HUES48 (cell line): ENCODE measurements around the gene GNAT1.

ENCODE experiments used
- H3K27ac ChIP-seq: one replicate; pipeline ENCODE4 v1.7.0; 2013; ENCODE audit warnings: low read depth, low read length, inconsistent platforms
- H3K27me3 ChIP-seq: 2 replicates; pipeline ENCODE4 v1.6.1; 2013; ENCODE audit warnings: mild to moderate bottlenecking, low read length; ENCODE audit not compliant: control insufficient read depth, insufficient read depth
- H3K36me3 ChIP-seq: 2 replicates; pipeline ENCODE4 v1.6.1; 2013; ENCODE audit warnings: low read length; ENCODE audit not compliant: control insufficient read depth, insufficient read depth
- H3K4me1 ChIP-seq: 2 replicates; pipeline ENCODE4 v1.6.1; 2013; ENCODE audit warnings: mild to moderate bottlenecking, low read length; ENCODE audit not compliant: control insufficient read depth, insufficient read depth
- H3K4me3 ChIP-seq: 2 replicates; pipeline ENCODE4 v1.5.1; 2013; ENCODE audit warnings: mild to moderate bottlenecking, low read depth, low read length
- H3K9ac ChIP-seq: 2 replicates; pipeline ENCODE4 v1.6.1; 2013; ENCODE audit warnings: mild to moderate bottlenecking, low read depth, low read length, moderate library complexity
- H3K9me3 ChIP-seq: 2 replicates; pipeline ENCODE4 v1.6.1; 2013; ENCODE audit warnings: low read length; ENCODE audit not compliant: control insufficient read depth, insufficient read depth

GNAT1 gene

DNA sequence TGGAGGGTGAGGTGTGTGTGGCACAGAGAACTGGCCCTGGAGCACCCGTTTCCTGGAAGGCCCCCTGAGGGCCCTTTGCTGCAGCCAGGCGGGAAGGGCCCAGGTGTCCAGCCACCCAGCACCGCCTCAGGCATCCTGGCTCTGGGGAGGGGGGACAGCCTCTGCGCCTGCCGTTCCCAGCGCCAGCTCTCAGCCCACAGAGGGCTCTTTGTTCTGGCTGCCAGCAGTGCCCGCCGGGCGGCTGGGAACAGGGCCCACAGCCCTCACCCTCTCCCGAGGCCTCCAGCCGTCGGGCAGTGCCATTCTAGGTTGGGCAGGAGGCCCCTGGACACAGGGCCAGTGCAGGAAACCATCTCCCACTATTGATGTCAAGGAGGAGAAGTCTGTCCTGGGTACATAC is 22.0 kb downstream of the GNAT1 start:
- Histone ChIP-seq H3K27ac (no peak overlapping the region), H3K27me3 (no peaks in the 10 kb centered on the region), H3K9me3 (no peaks in the 10 kb centered on the region), H3K4me3 (no peak overlapping the region), H3K4me1 (peaks cover 15% of the 10 kb centered on the region), H3K9ac (no peak overlapping the region), H3K36me3 (no peaks in the 10 kb centered on the region)

GRCh38 chr3:50214824-50215223 is 23.4 kb downstream of the GNAT1 start:
- no peak overlapping the region for H3K9ac ChIP-seq
- H3K27me3 ChIP-seq = no peaks in the 10 kb centered on the region
- H3K4me3 ChIP-seq = no peak overlapping the region
- no peaks in the 10 kb centered on the region for H3K9me3 ChIP-seq
- peaks cover 14% of the 10 kb centered on the region for H3K4me1 ChIP-seq
- H3K27ac ChIP-seq = no peak overlapping the region
- no peaks in the 10 kb centered on the region for H3K36me3 ChIP-seq

DNA sequence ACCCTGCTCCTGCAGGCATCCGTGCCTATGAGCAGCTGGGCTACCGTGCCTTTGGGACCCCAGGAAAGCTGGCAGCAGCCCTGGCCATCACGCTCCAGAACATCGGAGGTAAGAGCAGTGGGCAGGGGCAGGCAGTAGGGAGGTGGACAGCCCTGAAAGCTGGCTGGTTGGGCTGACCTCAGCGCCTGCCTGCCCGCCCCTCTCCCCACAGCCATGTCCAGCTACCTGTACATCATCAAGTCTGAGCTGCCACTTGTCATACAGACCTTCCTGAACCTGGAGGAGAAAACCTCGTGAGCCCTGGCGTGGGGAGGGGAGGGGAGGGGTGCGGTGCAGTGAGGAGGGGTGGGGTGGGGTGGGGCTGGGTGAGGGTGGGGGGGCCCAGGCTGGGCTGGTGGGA is 24.1 kb downstream of the GNAT1 start:
- Histone ChIP-seq H3K4me3 (no peak overlapping the region), H3K36me3 (no peaks in the 10 kb centered on the region), H3K27me3 (no peaks in the 10 kb centered on the region), H3K27ac (no peak overlapping the region), H3K9ac (no peak overlapping the region), H3K4me1 (peaks cover 7% of the 10 kb centered on the region), H3K9me3 (no peaks in the 10 kb centered on the region)

- Histone ChIP-seq H3K9ac (no peak overlapping the region), H3K27ac (no peak overlapping the region), H3K27me3 (no peaks in the 10 kb centered on the region), H3K9me3 (no peaks in the 10 kb centered on the region), H3K36me3 (no peaks in the 10 kb centered on the region), H3K4me1 (no peaks in the 10 kb centered on the region; the same call in 1 of the 2 replicates), H3K4me3 (no peak overlapping the region)
Observed at GRCh38 chr3:50217681-50218080, 26.3 kb downstream of the GNAT1 start.

GRCh38 chr3:50218448-50218847 is 27.0 kb downstream of the GNAT1 start:
- Histone ChIP-seq H3K9ac (no peak overlapping the region), H3K36me3 (no peaks in the 10 kb centered on the region)

GRCh38 chr3:50219285-50219684 is 27.9 kb downstream of the GNAT1 start:
- H3K27ac ChIP-seq = no peak overlapping the region
- no peaks in the 10 kb centered on the region for H3K27me3 ChIP-seq
- no peak overlapping the region for H3K4me3 ChIP-seq
- no peaks in the 10 kb centered on the region; the same call in 1 of the 2 replicates for H3K4me1 ChIP-seq
- no peaks in the 10 kb centered on the region for H3K36me3 ChIP-seq
- H3K9ac ChIP-seq = no peak overlapping the region
- no peaks in the 10 kb centered on the region for H3K9me3 ChIP-seq

More at GRCh38 chr3:50218448-50218847, 27.0 kb downstream of the GNAT1 start:
- no peak overlapping the region for H3K4me3 ChIP-seq
- no peaks in the 10 kb centered on the region for H3K9me3 ChIP-seq
- H3K27me3 ChIP-seq = no peaks in the 10 kb centered on the region
- H3K4me1 ChIP-seq = no peaks in the 10 kb centered on the region; the same call in 1 of the 2 replicates
- no peak overlapping the region for H3K27ac ChIP-seq

DNA sequence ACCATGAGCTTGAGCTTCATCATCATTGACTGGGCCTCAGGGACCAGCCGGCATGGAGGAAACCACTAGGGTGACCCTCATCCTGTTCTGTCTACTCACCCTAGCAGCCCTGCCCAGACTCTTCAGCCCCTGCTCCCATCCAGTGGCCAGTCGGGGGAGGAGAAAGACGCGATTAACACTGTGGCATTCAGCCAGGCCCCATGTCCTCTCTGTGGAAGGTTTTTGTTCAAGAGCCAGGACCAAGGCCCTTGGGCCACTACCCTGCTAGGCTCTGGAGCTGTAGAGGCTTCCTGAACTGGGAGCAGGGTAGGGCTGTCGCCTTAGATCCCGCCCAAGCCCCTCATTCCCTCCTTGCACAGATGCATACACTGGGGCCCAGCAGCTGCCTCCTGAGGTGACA is 28.7 kb downstream of the GNAT1 start:
- no peak overlapping the region for H3K4me3 ChIP-seq
- H3K27ac ChIP-seq = no peak overlapping the region
- H3K9ac ChIP-seq = no peak overlapping the region
- no peaks in the 10 kb centered on the region for H3K36me3 ChIP-seq
- no peaks in the 10 kb centered on the region for H3K27me3 ChIP-seq
- H3K4me1 ChIP-seq = no peaks in the 10 kb centered on the region; the same call in 1 of the 2 replicates
- no peaks in the 10 kb centered on the region for H3K9me3 ChIP-seq

- H3K36me3 ChIP-seq = no peaks in the 10 kb centered on the region
- H3K4me3 ChIP-seq = no peak overlapping the region
- no peak overlapping the region for H3K27ac ChIP-seq
- H3K9ac ChIP-seq = no peak overlapping the region
- H3K27me3 ChIP-seq = no peaks in the 10 kb centered on the region; the same call in 1 of the 2 replicates
- no peaks in the 10 kb centered on the region; the same call in 1 of the 2 replicates for H3K4me1 ChIP-seq
- no peaks in the 10 kb centered on the region for H3K9me3 ChIP-seq
Observed at GRCh38 chr3:50221051-50221410, 29.6 kb downstream of the GNAT1 start.

- no peak overlapping the region for H3K27ac ChIP-seq
- H3K4me3 ChIP-seq = no peak overlapping the region
- no peak overlapping the region for H3K9ac ChIP-seq
- H3K36me3 ChIP-seq = no peaks in the 10 kb centered on the region
- H3K4me1 ChIP-seq = no peaks in the 10 kb centered on the region; the same call in 1 of the 2 replicates
- no peaks in the 10 kb centered on the region; the same call in 1 of the 2 replicates for H3K27me3 ChIP-seq
- no peaks in the 10 kb centered on the region for H3K9me3 ChIP-seq
Observed at GRCh38 chr3:50221411-50222168, 30.2 kb downstream of the GNAT1 start.

- Histone ChIP-seq H3K27ac (no peak overlapping the region), H3K9ac (no peak overlapping the region), H3K27me3 (peaks cover 5% of the 10 kb centered on the region), H3K9me3 (no peaks in the 10 kb centered on the region), H3K4me3 (no peak overlapping the region), H3K36me3 (no peaks in the 10 kb centered on the region), H3K4me1 (no peaks in the 10 kb centered on the region; the same call in 1 of the 2 replicates)
Observed at GRCh38 chr3:50222169-50222528, 30.7 kb downstream of the GNAT1 start.

- peaks cover 15% of the 10 kb centered on the region for H3K4me1 ChIP-seq
- no peak overlapping the region for H3K27ac ChIP-seq
- peaks cover 5% of the 10 kb centered on the region for H3K27me3 ChIP-seq
- H3K9ac ChIP-seq = no peak overlapping the region
- no peaks in the 10 kb centered on the region for H3K36me3 ChIP-seq
- no peak overlapping the region for H3K4me3 ChIP-seq
- no peaks in the 10 kb centered on the region for H3K9me3 ChIP-seq
Observed at GRCh38 chr3:50224639-50225038, 33.2 kb downstream of the GNAT1 start.
